Stimulated activated CD4-positive, alpha-beta T cell treated with anti-CD3 and anti-CD28 coated beads, Interleukin-4, amount 100 ng/mL, for 24 hours (primary cell): Measurements from ENCODE around the gene GPR137B.

Experiments used
- DNase-seq: peaks from one replicate; pipeline ENCODE4 v3.0.0-alpha.2; 2020

Gene GPR137B

DNA sequence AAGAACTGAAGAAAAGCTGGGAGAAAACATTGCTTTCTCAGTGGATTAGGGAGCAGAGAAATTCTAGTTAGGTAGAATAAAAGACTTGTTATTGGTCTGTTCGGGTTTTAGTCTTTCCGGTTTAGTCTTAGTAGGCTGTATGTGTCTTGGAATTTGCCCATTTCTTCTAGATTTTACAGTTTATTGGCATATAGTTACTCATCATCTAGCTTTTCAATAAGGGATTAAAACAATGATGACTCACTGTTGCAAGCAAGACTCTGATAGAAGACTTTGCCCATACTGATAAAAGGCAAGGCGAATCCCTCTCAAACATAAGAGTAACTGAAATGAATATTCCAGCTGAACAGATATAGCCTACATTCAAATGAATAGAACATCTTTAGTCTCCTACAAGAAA lies 62.3 kb downstream of the GPR137B start:
- DNase-seq, result no peak

DNA sequence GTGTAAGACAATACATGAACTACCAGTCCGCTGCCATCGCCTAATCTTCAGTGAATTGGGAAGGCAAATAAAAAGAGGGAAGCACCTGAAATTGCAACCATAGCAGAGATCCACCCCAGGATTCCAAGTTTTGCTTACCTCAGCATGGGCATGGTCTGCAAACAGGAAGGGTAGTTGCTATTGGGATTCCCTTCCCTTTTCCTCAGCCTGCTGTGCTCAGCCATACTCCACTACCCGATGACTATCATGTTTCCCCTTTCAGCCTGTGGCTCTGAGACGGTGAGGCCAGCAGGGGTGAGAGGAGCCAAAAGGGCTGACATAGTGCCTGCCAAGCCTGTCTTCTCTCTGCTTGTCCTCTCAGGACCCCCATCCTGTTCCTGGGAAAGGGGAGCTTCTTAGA lies 64.2 kb downstream of the GPR137B start:
- no peak for DNase-seq

- no peak for DNase-seq
Observed at GRCh38 chr1:236207121-236207520, 64.8 kb downstream of the GPR137B start.

DNA sequence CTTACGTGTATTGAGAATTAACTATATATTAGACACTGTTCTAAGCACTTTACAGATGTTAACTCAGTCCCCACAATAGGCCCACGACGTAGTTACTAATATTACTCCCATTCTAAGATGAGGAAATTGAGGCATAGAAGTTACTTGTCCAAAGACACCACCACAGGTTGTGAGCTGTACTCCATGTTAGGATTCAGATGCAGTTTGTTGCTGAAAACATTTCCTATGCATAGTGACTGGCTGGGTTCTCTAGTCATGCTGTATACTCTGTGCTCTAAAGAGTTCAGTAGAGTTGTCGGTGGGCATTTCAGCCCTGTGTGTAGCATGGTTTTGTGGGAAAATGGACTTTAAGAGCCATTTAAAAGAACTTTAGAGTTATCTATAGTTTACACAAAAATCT lies 65.2 kb downstream of the GPR137B start:
- DNase-seq, result no peak

DNA sequence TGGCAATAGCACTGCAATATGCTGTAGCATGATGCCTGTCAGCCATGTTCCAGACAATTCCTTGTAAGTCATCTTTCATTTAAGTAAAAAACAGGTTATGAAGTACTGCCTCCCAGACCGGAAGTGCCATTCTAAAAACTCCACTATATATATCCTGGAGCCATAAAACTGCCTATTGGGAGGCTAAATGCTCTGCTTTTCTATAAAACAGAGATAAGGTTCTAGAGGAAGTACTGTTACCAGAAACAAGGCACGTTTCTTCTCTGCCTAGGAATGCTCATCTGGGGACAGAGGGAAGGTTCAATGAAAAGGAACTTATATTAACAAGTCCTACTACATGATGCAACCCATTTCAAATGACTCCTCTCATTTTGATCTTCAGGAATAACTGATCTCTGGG lies 66.8 kb downstream of the GPR137B start:
- no peak for DNase-seq

DNA sequence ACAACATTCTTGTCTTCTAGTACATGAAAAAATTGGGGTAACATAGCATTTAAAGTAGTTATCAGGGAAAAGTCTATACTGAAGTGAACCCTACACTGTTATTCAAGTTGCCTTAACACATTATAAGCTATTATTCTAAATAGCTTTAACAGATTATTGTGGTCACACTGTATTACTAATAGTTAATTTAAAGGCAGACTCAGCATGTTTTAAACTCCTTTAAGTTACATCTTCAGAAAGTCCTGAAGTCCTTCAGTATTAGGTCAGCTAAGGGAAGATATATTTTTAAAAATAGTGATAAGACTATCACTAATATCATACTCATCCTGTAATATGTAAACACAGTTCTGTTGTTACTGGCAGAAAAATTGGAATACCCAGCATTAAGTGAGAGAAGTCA lies 67.4 kb downstream of the GPR137B start:
- no peak for DNase-seq

DNA sequence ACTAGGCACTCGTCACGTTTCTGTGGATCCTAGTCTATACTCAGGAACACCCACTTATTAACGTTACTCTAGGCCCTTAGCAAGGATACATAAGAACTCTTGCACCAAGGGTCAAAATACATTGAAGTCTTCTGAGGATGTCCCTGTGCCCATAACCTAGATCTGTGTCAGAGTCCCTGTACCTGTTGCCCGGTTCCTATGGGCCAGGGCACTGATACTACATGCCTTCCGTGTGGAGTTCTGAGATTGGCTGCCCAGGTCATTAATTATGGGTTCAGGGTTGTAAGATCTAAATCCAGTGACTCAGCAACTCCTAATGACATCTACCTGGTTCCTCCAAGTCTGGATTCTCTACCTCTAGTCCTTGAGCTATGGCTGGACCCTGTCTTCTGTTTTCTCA lies 69.5 kb downstream of the GPR137B start:
- DNase-seq, result no peak

GRCh38 chr1:236213534-236213933 lies 71.2 kb downstream of the GPR137B start:
- DNase-seq, result no peak

DNA sequence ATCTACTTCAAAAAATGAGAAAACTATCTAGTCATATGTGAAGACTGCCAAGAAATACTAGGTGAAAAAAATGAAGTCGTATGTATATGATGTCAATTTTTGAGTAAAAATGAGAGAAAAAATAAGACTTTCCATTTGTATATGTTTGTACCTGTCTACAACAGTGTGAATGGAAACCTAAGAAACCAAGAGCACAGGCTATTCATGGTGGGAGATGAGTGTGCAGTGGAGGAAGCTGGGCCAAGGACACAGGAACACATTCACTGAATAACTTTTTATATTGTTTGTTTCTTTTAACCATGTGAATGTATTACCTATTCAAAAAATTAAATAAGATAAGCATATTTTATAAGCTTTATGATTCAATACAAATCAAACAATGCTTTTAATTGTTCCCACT lies 72.4 kb downstream of the GPR137B start:
- DNase-seq, result no peak

GRCh38 chr1:236220473-236220872 lies 78.1 kb downstream of the GPR137B start:
- DNase-seq, result no peak

DNA sequence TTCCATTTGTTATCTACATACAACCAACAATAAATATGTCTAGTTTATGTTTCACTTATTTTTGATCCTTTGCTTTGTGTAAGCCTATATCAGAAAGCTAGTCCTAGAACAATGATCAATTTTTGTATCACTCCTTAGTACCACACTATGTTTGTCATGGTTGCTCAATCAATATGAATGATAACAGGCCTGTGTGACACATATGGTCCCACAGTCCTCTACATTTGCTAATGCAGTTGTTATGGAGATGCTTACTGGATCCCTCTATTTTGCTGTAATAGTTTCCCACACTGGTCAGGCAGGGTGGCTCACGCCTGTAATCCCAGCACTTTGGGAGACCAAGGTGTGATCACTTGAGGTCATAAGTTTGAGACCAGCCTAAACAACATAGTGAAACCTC lies 80.3 kb downstream of the GPR137B start:
- no peak for DNase-seq

GRCh38 chr1:236228411-236228810 lies 86.1 kb downstream of the GPR137B start:
- no peak for DNase-seq

DNA sequence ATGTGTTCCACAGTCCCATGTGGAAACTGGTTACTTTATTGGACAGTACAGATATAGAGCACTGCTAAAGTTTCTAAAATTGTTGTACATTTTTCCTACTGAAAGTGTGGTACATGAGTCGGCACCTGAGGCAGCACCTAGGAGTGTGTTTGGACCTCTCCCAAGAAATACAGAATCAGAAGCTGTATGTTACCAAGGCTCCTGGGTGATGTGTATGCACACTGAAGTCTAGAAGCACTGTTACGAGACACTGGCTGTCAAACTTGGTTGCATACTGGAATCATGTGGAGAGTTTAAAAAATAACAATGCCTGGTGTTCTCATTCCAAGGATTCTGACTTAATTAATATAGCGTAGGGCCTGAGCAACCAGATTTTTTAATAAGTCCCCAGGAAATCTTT lies 92.8 kb downstream of the GPR137B start:
- no peak for DNase-seq

GRCh38 chr1:236239092-236239585 lies 96.8 kb downstream of the GPR137B start:
- no peak for DNase-seq

DNA sequence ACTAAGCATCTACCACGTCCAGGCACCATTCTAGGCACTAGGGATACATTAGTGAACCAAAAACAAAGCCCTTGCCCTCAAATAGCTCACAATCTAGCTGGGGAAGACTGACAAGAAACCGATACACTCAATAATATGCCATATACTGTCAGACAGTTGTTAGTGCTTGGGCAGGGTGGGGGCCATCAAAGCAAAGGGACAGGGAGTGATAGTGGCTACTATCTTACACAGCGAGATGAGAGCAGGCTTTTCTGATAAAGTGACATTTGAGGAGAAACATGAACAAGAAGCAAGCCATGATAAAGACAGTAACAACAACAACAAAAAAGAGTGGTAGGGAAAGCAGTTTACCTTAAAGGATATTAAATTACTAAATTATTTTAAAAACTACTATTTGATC lies 98.3 kb downstream of the GPR137B start:
- no peak for DNase-seq

DNA sequence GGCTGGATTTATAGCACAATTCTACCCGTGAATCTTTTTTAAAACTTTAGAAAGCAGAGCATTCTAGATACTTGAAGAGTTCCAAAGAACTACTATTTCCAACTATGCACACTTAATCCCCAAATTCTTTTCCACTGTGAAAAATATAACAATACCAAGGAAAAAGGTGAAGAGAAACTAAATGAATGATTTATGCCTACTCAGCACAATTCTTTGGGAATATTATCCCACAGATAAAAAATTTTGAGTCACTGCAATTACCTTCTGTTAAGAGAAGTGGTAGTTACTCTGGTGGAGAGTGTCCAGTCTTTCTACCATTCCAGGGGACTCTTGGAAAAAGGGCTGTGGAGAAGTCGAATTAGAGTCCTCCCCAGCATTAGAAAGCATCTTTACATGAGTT lies 100.2 kb downstream of the GPR137B start:
- DNase-seq, result no peak

DNA sequence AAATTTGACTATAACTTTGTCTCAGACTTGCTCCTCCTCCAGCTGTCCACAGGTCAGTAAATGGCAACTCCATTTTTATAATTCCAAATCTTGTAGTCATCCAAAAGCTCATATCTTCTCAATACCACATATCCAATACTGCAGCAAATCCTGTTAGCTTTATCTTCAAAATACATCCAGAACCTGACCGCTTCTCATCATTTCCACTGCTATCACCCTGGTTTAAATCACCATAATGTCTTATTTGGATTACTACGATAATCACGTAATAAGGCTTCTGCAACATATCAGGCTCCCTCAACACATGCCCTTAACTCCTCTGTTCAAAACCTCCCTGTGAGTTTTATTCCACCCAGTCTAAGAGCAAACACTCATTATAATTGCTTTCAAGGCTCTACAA lies 104.9 kb downstream of the GPR137B start:
- no peak for DNase-seq

DNA sequence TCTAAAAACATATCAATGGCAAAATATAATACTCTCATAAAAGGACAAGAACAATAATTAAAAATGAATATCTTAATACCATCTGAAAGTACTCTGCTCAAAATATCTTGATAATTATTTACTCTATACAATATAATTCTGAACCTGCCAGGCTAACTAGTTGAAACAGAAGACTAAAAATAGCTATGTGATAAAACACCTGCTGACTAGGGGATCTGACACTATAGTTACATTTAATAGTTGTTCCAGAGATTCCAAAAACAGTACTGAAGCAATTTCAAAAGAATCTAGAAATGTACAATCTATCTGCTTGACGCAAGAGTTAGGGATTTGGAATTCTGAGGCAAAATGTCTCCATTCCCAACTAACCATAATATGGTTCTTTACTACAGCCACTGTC lies 109.2 kb downstream of the GPR137B start:
- no peak for DNase-seq

DNA sequence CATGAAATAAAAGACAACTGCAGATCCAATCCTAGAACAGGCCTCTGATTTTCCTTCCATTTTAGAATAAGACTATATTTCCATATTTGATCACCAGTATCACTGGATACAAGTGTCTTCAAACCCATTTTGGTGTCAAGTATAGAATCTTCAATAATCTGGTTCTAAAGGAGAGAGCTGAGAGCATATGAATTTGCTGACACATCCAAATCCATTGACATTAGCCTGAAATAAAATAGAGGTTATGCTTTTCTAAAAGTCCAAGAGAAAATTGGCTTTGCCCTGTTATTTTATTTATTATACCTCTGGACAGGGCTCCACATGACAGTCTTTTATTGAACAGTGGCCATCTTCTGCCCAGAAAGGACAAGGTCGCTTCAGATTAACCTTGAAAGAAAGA lies 110.8 kb downstream of the GPR137B start:
- no peak for DNase-seq

DNA sequence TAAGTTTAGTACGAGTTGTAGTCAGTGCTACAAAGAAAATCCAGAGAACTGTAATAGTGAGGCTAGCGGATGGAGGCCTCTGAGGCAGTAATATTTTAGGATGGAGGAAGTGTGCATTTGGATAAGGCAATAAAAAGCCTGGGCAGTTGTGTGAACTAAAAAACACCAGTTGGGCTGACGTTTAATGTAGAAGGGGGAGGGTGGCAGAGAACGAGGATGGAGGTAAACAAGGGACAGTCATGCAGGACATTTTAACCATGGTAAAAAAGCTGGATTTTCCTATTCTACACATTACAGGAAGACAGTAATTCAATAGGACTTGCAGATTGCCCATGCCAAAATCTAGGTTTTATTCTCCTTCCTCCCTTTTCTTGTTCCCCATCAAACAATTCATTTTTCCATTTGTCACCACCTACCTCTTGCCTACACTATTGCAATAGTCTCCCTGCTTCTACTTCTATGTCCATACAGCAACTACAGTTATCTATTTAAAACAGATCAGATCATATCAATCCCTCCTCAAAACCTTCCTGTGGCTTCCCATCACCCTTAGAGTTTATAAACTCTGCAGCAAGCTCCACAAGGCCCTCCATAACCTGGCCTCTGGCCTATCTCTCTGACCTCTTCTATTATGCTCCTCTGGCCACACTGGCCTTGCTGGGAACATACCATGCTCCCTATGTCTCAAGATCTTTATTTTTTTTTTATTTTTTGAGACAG lies 111.7 kb downstream of the GPR137B start:
- DNase-seq, result no peak

DNA sequence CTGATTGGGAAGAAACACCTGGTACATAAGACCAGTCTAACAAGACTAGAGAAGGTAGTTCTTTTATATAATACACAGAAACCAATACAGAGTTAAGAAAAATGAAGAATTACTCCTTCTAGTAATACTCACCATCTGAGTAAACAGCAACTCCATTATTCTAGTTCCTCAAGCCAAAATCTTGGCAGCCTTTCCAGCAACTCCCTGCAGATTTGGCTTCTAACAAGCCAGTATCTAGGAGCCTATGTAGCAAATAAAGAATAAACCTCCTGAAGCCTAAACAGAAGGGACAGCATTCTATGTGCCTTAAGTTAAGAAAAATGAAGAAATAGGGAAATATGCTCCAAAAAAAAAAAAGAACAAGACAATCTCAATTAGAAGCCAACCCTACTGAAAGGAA lies 114.9 kb downstream of the GPR137B start:
- no peak for DNase-seq

DNA sequence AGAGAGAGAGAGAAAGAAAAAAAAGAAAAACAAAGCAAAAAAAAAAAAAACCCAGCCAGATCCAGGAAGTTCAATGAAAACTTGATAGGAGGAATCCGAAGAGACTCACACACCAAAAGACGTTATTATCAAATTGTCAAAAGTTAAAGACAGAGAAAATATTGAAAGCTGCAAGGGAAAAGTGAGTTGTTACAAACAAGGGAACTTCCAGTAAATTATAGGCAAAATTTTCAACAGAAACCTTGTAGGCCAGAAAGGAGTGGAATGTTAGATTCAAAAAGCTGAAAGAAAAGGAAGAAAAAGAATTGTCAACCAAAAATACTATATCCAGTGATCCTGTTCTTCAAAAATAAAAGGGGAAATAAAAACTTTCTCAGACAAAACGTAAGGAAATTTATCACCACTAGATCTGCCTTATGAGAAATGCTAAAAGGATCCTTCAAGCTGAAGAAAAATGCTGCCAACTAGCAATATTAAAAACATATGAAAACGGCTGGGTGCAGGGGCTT lies 115.8 kb downstream of the GPR137B start:
- DNase-seq, result no peak
